Fibroblast of gingiva (primary cell): ENCODE data around the gene PTPRD.
"Not testable (repeated sequence)": the region's sequence is repeated elsewhere in the genome, so short reads cannot be mapped to it uniquely, and the experiment has no call there.

Experiments
- DNase-seq: peaks from one replicate; pipeline ENCODE4 v3.0.0-alpha.2; 2011; ENCODE audit warnings: low read depth

The PTPRD gene

GRCh38 chr9:9004810-9005209 lies 1608.0 kb downstream of the PTPRD start:
- DNase-seq = no peak

- DNase-seq = no peak
Measured at GRCh38 chr9:9002826-9003583, 1609.8 kb downstream of the PTPRD start.

GRCh38 chr9:8980496-8981013 lies 1632.2 kb downstream of the PTPRD start:
- no peak for DNase-seq

- no peak for DNase-seq
Measured at GRCh38 chr9:8978334-8978733, 1634.5 kb downstream of the PTPRD start.

GRCh38 chr9:8968350-8968749 lies 1644.5 kb downstream of the PTPRD start:
- DNase-seq = not testable (repeated sequence)

- DNase-seq = peak; percentile 4
Measured at GRCh38 chr9:8963885-8964284, 1648.9 kb downstream of the PTPRD start.

- DNase-seq = no peak
Measured at GRCh38 chr9:8962084-8962483, 1650.7 kb downstream of the PTPRD start.

GRCh38 chr9:8961186-8961851 lies 1651.5 kb downstream of the PTPRD start:
- DNase-seq = peak; percentile 74

GRCh38 chr9:8960254-8960653 lies 1652.5 kb downstream of the PTPRD start:
- no peak for DNase-seq

- DNase-seq = no peak
Measured at GRCh38 chr9:8958358-8958757, 1654.4 kb downstream of the PTPRD start.

- no peak for DNase-seq
Measured at GRCh38 chr9:8955315-8955714, 1657.5 kb downstream of the PTPRD start.

GRCh38 chr9:8946461-8946860 lies 1666.3 kb downstream of the PTPRD start:
- no peak for DNase-seq

- DNase-seq = no peak
Measured at GRCh38 chr9:8943392-8943791, 1669.4 kb downstream of the PTPRD start.

GRCh38 chr9:8940650-8941049 lies 1672.2 kb downstream of the PTPRD start:
- DNase-seq = no peak

- no peak for DNase-seq
Measured at GRCh38 chr9:8926461-8926860, 1686.3 kb downstream of the PTPRD start.

- DNase-seq = no peak
Measured at GRCh38 chr9:8924562-8924961, 1688.2 kb downstream of the PTPRD start.

- not testable (repeated sequence) for DNase-seq
Measured at GRCh38 chr9:8920478-8921183, 1692.2 kb downstream of the PTPRD start.

GRCh38 chr9:8917956-8918739 lies 1694.7 kb downstream of the PTPRD start:
- no peak for DNase-seq

- DNase-seq = no peak
Measured at GRCh38 chr9:8916771-8917170, 1696.0 kb downstream of the PTPRD start.

GRCh38 chr9:8907868-8908267 lies 1704.9 kb downstream of the PTPRD start:
- DNase-seq = no peak

GRCh38 chr9:8905731-8906130 lies 1707.1 kb downstream of the PTPRD start:
- no peak for DNase-seq
